NCI-H2227 (cell line): ENCODE data around the gene ERC2.

Experiments used
- DNase-seq: peaks from one replicate; lab custom pipeline; 2025; ENCODE audit not compliant: unreplicated experiment; lab: John Stamatoyannopoulos, UW

The ERC2 gene

DNA sequence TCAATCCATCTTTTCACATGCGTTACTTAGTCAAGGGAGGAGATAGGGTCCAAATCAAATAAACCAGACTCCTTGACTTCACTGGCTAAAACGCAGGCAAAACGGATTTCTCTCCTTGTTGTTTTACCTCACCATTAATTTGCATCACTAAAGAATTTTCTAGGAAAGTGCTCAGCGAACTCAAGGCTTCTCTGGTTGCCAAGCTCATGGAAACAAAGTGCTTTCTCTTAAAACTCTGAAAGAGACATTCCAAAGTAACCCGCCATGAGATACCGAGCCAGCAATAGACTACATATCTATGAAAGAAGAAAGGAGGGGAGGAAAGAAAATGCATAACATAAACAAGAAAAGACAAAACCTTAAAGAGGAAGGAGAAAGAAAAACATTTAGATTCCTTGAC lies 769.4 kb downstream of the ERC2 start:
- no peak for DNase-seq

- DNase-seq, result no peak
Measured at GRCh38 chr3:55697177-55697865, 770.9 kb downstream of the ERC2 start.

DNA sequence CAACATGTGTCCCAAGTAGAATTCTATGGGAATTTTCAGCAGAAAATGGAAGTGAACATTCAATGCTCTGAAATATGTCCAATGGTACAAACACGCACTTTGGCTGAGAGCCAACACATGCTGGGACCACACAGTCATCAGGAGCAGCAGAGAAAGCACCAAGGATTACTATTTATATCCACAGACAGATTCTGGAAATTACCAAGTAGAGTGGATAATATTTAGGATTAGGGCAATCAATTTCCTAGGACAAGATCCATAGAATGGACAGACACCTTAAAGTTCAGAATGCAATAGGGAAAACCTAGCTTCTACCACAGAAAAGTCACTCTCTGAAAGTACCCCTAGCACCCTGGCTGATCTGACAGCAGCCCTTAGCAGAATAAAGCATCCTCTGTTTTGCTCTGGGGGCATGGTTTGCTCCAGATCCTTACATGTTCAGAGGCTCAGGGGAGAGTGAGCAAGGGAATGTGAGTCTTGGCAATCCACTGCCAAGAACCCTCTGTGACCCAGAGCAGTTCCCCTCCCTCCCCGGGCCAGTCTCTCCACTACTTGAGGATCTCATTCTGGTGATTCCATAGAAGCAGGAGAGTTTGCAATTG lies 775.2 kb downstream of the ERC2 start:
- DNase-seq, result peak; percentile 24

DNA sequence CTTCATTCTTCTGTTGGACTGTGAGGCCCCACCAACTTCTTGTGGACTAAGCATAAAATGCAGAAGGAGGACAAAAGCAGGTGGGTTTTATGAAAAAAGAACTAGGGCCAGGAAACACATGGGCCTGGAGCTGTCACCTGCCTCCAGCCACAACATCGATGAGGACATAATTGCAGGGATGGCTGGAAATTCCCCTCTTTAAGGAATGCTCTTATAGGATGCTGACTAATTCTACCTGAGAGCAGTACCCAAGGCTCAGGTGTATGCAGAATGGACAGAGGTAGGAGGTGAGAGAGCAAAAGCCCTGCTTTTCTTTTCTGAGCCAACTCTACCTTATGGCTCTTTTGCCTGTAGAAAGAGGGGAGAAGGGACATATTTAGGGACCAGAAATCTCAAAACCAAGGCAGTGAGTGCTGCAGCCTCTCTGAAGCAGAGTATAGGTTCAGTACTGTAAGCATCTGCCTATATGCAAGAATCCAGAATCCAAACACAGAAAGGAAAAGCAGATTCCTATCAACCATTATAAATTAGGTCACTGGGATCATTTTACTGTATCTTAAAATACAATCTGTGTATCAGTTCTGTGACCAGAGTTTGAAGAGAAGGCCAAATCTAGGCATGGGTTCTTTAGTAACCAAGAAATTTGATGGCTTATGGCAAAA lies 775.8 kb downstream of the ERC2 start:
- DNase-seq, result no peak

DNA sequence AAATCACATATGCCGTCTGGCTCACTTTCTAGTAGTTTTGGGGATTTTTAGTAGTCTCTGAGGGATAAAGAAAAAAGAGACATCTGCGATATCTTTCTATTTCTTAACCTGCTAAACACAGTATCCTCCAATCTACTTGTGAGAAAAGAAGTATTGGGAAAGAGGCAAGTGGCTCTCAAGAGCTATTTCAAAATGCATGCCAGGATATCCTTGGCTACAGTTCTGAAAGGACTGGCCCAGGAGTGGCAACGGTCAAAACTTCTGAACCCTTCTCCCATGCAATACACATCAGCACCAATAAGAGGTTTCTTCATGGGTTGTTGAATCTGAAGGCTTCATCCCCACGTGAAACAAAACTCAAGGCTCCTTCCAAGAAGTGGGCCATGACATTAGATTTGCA lies 777.1 kb downstream of the ERC2 start:
- DNase-seq, result no peak

DNA sequence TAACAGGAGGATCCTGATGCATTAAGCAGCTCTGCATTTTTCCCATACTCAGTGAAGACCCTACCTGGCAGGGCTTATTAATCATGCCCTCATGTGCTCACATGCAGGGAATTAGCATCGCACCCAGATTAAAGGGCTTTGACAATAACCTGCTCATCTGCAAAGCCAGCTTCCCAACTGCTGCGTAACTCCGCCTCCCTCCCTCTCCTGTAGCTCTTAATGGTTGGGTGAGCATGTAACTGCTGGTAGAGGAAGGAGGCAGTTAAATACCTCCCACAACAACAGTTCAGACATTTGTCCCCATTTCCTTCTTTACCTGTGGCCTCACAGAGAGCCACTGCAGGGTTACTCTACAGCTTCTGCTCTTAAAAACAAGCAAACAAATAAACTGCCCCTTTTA lies 777.5 kb downstream of the ERC2 start:
- DNase-seq, result peak; percentile 42

GRCh38 chr3:55690177-55690576 lies 778.1 kb downstream of the ERC2 start:
- DNase-seq, result peak; percentile 15

DNA sequence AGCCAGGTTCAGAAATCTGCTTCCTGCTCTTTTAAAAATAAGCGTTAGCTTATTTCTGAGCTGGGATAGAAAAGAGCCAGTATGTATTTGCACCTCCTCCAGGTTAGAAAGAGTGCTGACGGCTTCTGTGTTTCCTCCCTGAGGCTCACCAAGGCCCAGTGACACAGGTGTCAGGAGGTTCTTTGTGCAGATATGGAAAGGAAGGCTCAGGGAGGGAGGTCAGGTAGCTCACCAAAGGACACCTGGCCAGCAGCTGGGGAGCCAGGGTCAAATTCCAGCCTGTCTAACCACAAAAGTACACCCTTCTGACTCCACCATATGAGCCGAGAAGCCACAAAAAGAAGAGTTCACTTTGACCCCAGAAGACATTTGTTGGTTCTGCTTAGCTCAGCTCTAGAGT lies 780.1 kb downstream of the ERC2 start:
- DNase-seq, result no peak

DNA sequence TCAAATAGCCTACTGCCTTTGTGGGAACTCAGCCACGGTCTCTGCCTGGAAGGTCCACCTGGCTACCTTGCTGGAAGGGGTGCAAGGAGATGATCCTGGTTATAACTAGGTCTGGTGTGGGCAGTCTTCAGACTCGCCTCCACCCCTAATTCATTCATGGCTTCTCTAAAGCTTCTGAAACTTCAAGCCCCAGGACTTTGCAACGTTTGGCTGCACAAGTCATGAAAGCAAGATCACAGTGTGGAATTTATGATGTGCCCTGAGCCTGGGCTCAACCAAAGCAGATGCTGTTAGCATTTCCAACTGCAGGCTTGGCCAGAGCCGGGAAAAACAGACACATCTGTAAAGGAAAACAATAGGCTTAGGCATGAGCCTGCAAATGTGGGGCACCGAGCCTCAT lies 780.7 kb downstream of the ERC2 start:
- DNase-seq, result no peak

GRCh38 chr3:55686426-55687254 lies 781.6 kb downstream of the ERC2 start:
- no peak for DNase-seq

- DNase-seq, result no peak
Measured at GRCh38 chr3:55683666-55684270, 784.5 kb downstream of the ERC2 start.

- no peak for DNase-seq
Measured at GRCh38 chr3:55682461-55682860, 785.8 kb downstream of the ERC2 start.

DNA sequence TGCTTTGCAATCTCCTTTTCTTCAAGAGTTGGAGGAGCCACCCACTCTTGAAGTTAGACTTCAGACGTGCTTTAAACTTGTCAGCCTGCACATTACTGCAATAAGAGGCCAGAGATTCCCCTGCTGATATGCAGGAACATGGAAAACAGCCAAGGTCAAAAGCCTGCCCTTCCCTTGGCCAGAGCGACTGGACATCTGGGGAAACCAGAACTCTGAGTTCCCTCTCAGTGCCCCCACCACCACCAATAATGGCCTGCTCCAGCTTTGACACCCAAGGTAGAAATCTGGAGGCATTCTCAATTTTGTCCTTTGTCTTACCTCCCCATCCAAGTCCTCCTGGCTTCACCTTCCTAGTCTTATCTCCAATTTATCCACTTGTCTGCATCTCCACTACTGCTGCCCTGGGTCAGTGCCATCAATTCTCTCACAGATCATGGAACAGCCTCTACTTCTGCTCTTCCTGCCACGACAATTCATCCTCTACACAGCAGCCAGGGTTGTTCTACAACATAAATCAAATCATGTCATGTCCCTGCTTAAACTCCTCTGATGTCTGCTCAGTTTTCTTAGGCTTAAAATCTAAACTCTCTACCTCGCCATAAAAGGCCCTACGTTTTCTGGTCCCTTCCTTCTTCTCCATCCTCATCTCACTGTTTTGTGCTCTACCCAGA lies 789.6 kb downstream of the ERC2 start:
- no peak for DNase-seq

DNA sequence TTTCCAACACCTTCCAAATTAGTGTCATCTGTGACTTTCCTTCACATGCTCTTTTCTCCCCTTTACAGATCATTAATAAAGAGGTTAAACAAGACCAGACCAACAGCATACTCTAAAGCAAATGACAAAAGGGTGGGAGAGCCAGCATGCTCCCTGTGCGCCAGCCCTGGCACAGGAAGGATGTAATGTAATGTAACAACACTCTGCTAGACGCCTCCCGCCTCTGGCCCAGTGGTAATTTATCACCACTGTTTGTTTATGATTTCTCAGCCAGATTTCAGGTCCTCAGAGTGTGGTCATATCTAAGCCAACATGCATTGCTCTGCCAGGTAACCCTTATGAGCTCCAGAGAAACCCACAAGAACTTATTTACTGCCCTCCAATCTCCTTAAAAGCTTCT lies 791.6 kb downstream of the ERC2 start:
- no peak for DNase-seq

DNA sequence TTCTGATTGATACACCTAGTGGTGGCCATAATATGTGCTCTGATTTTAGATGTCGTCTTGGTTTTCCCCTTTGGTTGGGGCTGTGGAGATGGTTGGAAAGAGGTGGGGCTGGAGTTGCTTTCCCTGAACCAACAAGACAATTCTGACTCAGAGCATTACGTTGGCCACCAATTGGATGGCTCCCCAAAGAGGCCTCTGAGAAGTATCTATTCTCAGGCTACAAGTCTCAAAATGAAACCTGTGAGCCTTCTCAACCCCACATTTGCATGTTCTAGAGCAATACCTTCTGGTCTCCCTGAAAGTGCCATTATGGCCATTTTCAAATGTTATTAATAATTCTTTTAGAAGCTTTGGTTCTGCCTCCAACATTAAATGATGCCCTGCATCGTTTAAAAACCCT lies 792.8 kb downstream of the ERC2 start:
- DNase-seq, result no peak

DNA sequence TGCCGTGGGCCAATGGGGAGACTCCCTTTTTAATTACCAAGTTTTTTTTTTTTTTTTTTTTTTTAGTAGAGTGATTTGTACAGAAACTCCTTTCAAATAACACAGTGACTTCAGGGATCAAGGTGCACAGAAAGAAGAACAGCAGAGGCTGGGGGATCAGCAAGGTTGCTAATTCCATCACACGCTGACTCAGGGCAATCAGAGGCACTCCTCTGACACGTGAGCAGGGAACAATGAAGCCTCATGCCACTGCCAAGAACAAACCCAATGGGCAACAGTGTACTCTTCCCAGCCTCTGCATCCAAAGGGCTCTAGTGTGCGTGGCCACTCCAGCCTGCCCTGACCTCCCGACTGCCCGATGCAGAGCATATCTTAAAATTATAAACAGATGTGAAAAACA lies 794.5 kb downstream of the ERC2 start:
- DNase-seq, result no peak

DNA sequence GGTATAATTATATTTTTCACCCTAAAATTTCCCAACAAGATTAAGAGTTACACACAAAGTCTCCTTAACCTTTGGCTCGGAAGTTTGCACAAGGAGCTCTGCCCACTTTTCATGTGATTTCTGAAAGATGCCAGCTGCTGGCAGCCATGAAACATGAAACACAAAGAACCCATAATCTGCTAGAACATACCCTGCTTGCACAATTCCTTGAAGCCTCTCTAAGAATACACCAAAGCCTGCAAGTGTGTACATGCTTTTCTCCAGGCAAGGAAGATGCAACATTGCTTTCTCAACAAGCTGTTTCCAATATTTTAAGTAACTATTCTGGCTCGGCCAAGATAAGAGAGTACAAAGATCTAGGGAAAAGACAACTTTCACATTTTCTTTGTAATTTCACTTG lies 799.1 kb downstream of the ERC2 start:
- DNase-seq, result no peak

DNA sequence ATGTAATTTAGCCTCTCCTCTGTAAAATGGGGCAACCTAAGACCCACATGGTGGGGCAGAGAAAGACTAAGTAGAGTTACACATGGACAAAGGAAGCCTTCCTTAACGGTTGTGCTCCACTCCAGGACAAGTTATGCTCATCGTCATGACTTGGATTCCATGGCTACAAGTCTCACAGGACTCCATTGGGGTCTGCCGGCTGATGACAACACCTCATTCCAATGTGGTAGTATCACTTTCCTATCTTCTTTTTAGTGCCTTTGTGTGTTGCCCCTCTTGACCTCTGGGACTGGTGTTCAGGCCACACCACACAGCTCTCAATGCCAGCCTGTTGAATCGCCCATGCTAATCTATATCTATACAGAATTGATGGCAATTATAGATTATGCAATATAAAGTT lies 799.9 kb downstream of the ERC2 start:
- DNase-seq, result no peak

DNA sequence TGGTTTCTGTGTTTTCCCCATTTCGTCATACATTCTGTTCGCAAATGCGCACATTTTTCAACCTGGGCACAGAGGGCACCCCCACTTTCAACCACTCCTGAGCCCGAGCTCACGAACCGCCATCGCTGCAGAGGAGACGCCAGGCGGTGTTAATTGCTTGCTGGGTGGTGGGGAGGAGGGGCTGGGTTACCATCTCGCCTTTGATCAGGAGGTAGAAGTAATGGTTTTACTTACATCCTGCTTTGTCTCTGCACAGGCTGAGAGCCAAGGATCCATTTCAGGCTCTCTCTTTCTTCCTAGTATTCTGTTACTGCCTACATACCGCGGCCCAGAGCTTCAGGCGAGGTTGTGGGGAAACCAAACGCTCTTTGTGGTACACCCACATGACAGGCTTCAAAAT lies 803.9 kb downstream of the ERC2 start:
- no peak for DNase-seq

- no peak for DNase-seq
Measured at GRCh38 chr3:55662683-55663082, 805.6 kb downstream of the ERC2 start.

DNA sequence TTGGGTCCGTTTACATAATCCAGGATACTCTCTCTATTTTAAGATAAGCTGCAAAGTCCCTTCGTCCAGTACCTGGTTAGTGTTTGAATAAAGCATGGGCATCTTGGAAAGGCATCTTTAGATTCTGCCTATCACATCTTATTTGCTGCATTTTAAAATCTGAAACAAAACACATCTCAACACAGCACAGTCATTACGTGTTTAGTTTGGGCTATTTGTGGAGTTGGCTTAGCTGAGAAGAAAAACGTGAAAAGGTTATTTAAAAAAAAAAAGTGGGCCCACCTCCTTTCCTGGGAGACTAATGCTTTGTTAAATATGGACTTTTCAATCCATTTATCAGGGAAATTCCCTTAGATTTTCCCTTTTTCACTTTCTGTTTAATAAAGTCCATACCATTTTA lies 806.7 kb downstream of the ERC2 start:
- no peak for DNase-seq
